Measurements from ENCODE around the gene GRAMD1A. TPM values are rescaled to one million over a fixed set of nuclear protein-coding genes. Genes with fewer than 3 reads are reported as not detected.
"Not testable (repeated sequence)": the region's sequence is repeated elsewhere in the genome, so short reads cannot be mapped to it uniquely, and the experiment has no call there.

The GRAMD1A gene
- total RNA-seq, 1 experiment from 2014 or later: 32.1 TPM

- no peaks in the 10 kb centered on the region for H3K9me3 ChIP-seq
- no peaks in the 10 kb centered on the region for H3K27me3 ChIP-seq
- H3K4me3 ChIP-seq: no peak overlapping the region
- no peak for DNase-seq
- H3K36me3 ChIP-seq: peaks cover 85% of the 10 kb centered on the region
Observed at GRCh38 chr19:35009424-35010415, 9.6 kb downstream of the GRAMD1A start.

GRCh38 chr19:35011091-35011689 lies 11.1 kb downstream of the GRAMD1A start:
- Histone ChIP-seq H3K27me3 (no peaks in the 10 kb centered on the region), H3K9me3 (no peaks in the 10 kb centered on the region), H3K36me3 (peaks cover 87% of the 10 kb centered on the region), H3K4me3 (no peak overlapping the region)
- DNase-seq: no peak

DNA sequence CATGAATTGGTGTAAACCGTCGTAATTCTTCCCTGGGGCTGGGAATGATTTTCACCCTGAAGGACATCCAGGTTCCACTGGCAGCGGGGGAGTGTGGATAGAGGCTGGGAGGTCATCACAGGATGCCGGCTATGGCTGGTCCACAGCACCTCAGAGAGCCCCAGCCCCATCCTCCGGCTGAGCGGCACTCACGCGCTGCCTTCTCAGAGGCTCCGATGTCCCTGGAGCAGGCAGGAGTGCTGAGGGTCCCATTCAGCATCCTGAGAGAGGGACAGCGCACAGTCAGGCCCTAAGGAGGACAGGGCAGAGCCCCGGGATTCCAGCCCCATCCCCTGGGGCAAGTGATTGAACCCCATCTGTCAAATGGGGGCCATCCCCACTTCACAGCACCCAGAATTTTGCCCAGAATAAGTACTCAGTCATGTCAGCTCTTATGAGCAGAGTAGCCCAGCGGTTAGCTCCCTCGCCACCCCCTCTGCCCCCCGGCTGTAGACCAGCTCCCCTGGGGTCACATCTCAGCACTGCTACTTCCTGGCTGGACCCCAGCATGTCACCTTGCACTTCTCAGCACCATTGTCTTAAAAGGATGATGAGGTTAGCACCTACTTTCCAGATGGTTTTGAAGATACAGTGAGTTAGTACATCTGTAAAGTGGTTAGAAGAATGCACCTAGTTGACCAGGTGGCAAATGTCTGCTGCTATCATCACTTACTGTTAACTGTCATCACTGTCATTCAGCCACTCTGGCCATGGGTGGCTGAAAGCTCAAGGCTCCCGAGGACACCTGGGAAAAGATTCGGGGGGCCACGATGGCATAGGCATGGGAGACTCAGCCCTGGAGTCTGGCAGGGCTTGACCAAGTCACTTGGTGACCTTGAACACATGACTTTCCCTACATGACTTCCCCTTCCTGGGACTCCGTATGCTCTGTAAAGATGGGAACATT lies 11.9 kb downstream of the GRAMD1A start:
- no peaks in the 10 kb centered on the region for H3K9me3 ChIP-seq
- no peak overlapping the region for H3K4me3 ChIP-seq
- H3K36me3 ChIP-seq: peaks cover 82% of the 10 kb centered on the region
- H3K27me3 ChIP-seq: no peaks in the 10 kb centered on the region
- DNase-seq: no peak

GRCh38 chr19:35013041-35013819 lies 13.1 kb downstream of the GRAMD1A start:
- no peaks in the 10 kb centered on the region for H3K9me3 ChIP-seq
- no peak overlapping the region for H3K4me3 ChIP-seq
- H3K27me3 ChIP-seq: no peaks in the 10 kb centered on the region
- peak; percentile 57 for DNase-seq
- peaks cover 90% of the 10 kb centered on the region for H3K36me3 ChIP-seq

DNA sequence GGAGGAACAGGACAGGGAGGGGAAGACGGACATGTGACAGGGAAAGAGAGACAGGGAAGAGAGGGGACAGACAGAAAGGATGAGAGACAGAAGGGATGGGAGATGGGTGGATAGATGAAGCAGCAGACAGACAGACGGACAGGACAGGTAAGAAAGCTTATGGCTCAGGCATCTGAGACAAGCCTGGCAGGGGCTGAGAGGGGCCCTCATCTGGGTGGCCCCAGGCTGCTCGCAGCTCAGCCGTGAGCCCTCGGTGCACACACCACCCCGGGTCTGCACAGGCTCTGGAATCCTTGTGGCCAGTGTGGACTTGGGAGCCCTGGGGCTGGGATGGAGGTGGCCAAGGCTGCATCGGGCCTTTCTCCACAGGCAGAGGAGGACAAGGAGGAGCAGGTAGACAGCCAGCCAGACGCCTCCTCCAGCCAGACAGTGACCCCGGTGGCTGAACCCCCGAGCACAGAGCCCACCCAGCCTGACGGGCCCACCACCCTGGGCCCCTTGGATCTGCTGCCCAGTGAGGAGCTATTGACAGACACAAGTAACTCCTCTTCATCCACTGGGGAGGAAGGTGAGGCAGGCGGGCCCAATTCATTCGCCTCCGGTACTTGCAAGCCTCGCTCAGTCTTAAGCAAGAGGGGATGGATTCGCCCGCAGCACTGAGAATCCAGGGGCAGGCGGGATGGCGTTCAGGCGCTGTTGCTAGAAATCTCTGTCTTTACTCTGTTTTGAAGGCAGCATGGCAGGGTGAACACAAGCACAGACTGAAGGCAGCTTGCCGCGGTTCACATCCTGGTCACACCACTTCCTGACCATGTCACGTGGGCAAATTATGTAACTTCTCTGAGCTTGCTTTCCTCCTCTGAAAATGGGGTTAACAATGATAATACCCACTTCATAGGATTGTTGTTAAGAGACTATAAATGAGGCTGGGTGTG lies 14.0 kb downstream of the GRAMD1A start:
- Histone ChIP-seq H3K4me3 (no peak overlapping the region), H3K36me3 (peaks cover 90% of the 10 kb centered on the region), H3K9me3 (no peaks in the 10 kb centered on the region), H3K27me3 (no peaks in the 10 kb centered on the region)
- no peak for DNase-seq

- not testable (repeated sequence) for H3K4me3 ChIP-seq, DNase-seq, H3K27me3 ChIP-seq, H3K9me3 ChIP-seq
- H3K36me3 ChIP-seq: peaks cover 90% of the 10 kb centered on the region
Observed at GRCh38 chr19:35014774-35015173, 14.7 kb downstream of the GRAMD1A start.

- no peak overlapping the region for H3K4me3 ChIP-seq
- peak; percentile 15 for DNase-seq
- peaks cover 90% of the 10 kb centered on the region for H3K36me3 ChIP-seq
Observed at GRCh38 chr19:35015270-35015953, 15.3 kb downstream of the GRAMD1A start.

DNA sequence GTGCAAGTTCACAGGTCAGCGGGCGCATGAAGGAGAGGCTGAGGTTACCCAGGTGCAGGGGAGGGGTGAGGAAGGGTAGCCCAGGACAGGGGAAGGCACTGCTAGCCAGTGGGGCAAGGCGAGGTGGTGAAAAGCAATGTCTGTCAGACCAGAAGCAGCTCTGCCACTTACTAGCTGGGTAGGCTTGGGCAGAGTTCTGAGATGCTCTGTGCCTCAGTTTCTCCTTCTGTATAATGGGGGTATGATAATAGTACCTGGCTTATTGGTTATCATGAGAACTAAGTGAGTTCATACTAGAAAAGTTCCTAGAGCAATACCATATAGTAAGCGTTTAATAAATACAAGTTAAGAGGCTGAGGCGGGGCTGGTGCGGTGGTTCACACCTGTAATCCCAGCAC lies 15.8 kb downstream of the GRAMD1A start:
- Histone ChIP-seq H3K27me3 (no peaks in the 10 kb centered on the region), H3K4me3 (no peak overlapping the region), H3K9me3 (no peaks in the 10 kb centered on the region), H3K36me3 (peaks cover 89% of the 10 kb centered on the region)
- no peak for DNase-seq

More at GRCh38 chr19:35015270-35015953, 15.3 kb downstream of the GRAMD1A start:
- H3K27me3 ChIP-seq: no peaks in the 10 kb centered on the region
- H3K9me3 ChIP-seq: no peaks in the 10 kb centered on the region

GRCh38 chr19:35017507-35017906 lies 17.4 kb downstream of the GRAMD1A start:
- DNase-seq: no peak
- peaks cover 90% of the 10 kb centered on the region for H3K36me3 ChIP-seq
- H3K9me3 ChIP-seq: no peaks in the 10 kb centered on the region
- no peak overlapping the region for H3K4me3 ChIP-seq
- H3K27me3 ChIP-seq: no peaks in the 10 kb centered on the region

DNA sequence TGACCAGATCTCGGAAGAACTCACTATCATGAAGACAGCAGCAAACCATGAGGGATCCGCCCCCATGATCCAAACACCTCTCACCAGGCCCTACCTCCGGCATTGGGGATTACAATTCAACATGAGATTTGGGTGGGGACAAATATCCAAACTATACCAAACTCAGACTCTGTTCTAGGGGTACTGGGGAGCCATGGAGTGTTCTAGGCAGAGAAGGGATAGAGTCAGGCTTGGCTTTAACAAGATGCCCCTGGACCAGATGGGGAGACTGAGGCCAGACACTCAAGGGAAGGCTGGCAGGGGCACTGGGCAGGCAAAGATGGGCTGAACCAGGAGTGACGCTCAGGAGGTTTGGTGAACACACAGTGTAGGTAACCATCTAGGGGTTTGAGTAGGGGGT lies 18.3 kb downstream of the GRAMD1A start:
- DNase-seq: no peak
- Histone ChIP-seq H3K36me3 (peaks cover 88% of the 10 kb centered on the region), H3K9me3 (no peaks in the 10 kb centered on the region), H3K4me3 (no peak overlapping the region), H3K27me3 (no peaks in the 10 kb centered on the region)

GRCh38 chr19:35019144-35019543 lies 19.0 kb downstream of the GRAMD1A start:
- Histone ChIP-seq H3K36me3 (peaks cover 88% of the 10 kb centered on the region), H3K9me3 (no peaks in the 10 kb centered on the region), H3K4me3 (no peak overlapping the region), H3K27me3 (no peaks in the 10 kb centered on the region)
- no peak for DNase-seq

GRCh38 chr19:35021016-35021415 lies 20.9 kb downstream of the GRAMD1A start:
- no peak for DNase-seq
- no peaks in the 10 kb centered on the region for H3K9me3 ChIP-seq
- H3K4me3 ChIP-seq: no peak overlapping the region
- peaks cover 82% of the 10 kb centered on the region for H3K36me3 ChIP-seq
- H3K27me3 ChIP-seq: no peaks in the 10 kb centered on the region

GRCh38 chr19:35021596-35021995 lies 21.5 kb downstream of the GRAMD1A start:
- Histone ChIP-seq H3K27me3 (no peaks in the 10 kb centered on the region), H3K4me3 (no peak overlapping the region), H3K36me3 (peaks cover 83% of the 10 kb centered on the region), H3K9me3 (no peaks in the 10 kb centered on the region)
- no peak for DNase-seq

DNA sequence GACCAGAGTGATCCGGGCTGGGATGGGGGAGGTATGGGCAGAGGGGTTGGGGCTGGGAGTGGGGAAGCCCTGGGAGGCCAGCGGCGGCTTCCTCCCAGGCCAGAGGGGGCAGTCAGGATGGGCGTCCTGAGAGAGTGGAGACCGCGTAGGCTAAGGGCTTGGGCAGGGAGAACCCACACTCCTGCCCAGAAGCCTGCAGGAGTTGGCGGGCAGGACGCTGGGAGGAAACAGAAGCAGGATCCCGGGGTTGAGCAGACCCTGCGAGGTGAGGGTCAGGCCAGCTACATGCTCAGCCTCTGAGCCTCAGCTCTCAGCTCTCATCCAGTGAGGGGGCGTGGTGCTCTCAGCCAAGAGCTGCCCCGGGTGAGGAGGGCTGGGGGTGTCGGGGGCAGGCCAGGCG lies 22.3 kb downstream of the GRAMD1A start:
- DNase-seq: no peak
- Histone ChIP-seq H3K27me3 (no peaks in the 10 kb centered on the region), H3K9me3 (no peaks in the 10 kb centered on the region), H3K4me3 (no peak overlapping the region), H3K36me3 (peaks cover 86% of the 10 kb centered on the region)

DNA sequence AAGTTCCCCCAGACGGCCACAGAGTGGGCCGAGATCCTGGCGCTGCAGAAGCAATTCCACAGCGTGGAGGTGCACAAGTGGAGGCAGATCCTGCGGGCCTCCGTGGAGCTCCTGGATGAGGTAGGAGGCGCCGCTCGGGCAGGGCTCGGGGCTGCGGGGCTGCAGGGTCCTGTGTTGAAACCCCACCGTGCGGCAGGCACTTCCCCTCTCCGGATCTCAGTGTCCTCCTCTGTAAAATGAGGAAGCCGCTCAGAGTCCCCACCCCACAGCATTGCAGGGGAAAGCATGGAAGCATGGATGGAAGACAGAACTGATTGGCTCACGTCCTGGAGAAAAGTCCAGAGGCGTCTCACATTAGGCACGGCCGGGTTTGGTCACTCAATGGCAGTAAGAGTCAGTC lies 23.3 kb downstream of the GRAMD1A start:
- peaks cover 86% of the 10 kb centered on the region for H3K36me3 ChIP-seq
- no peaks in the 10 kb centered on the region for H3K9me3 ChIP-seq
- no peak overlapping the region for H3K4me3 ChIP-seq
- DNase-seq: no peak
- H3K27me3 ChIP-seq: no peaks in the 10 kb centered on the region
